ENCODE results near the gene RAD51D.

Gene RAD51D

DNA sequence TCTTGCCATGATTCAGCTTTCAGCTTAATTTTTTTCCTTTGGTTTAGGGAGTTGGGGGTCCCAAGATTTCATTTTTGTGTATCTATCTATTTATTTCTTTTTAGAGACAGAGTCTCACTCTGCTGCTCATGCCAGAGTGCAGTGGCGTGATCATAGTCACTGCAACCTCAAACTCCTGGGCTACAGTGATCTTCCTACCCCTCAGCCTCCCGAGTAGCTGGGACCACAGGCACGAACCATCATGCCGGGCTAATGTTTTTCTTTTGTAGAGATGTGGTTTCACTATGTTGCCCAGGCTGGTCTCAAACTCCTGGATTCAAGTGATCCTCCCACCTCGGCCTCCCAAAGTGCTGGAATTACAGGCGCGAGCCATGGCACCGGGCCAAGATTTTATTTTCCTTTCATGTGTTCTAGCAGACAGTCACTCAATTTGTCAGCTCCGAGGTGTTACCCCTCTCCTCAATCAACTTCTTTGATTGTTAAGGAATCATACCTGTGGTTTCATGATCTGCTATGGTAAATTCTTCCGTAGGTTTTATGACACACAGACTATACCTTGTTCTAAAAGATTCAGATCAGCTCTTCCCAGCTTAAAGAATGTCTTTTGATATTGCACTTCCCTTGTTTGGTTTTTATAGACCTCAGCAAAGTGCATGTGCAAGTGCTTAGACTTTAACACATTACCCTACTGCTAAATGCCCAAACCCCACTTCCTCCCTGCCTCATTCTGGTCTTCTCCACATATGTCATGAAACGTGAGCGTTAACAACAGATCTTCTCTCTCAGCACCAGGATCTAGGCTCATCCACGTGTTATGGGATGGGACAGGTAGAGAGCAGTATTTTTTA, 40.9 kb upstream of the RAD51D start:
- H3K36me3 ChIP-seq (replicated peaks; ENCODE audit: low read depth, low read length): no peaks in the 10 kb centered on the region
- TF ChIP-seq, protein P1, sequence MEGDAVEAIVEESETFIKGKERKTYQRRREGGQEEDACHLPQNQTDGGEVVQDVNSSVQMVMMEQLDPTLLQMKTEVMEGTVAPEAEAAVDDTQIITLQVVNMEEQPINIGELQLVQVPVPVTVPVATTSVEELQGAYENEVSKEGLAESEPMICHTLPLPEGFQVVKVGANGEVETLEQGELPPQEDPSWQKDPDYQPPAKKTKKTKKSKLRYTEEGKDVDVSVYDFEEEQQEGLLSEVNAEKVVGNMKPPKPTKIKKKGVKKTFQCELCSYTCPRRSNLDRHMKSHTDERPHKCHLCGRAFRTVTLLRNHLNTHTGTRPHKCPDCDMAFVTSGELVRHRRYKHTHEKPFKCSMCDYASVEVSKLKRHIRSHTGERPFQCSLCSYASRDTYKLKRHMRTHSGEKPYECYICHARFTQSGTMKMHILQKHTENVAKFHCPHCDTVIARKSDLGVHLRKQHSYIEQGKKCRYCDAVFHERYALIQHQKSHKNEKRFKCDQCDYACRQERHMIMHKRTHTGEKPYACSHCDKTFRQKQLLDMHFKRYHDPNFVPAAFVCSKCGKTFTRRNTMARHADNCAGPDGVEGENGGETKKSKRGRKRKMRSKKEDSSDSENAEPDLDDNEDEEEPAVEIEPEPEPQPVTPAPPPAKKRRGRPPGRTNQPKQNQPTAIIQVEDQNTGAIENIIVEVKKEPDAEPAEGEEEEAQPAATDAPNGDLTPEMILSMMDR (IDR thresholded peaks at IDR 0.05; ENCODE audit: low read depth, low read length): no peak
- no peak for TF ChIP-seq EZH2phosphoT487 (IDR thresholded peaks at IDR 0.05; ENCODE audit: low read depth)
- H3K79me2 ChIP-seq (ENCODE audit: low read length): no peaks in the 10 kb centered on the region
- H3K4me2 ChIP-seq (ENCODE audit: low read length): no peak overlapping the region
- peaks cover 16% of the 10 kb centered on the region for H3K27me3 ChIP-seq (ENCODE audit: low read depth, low read length)
- H2AFZ ChIP-seq (ENCODE audit: low read depth, low read length): no peak overlapping the region
- no peaks in the 10 kb centered on the region for H3K4me1 ChIP-seq (ENCODE audit: low read length)
- no peaks in the 10 kb centered on the region for H3K9me3 ChIP-seq (ENCODE audit: insufficient read depth, low read length)
- H3K27ac ChIP-seq (ENCODE audit: low read length): no peak overlapping the region
- no peak overlapping the region for H3K4me3 ChIP-seq (ENCODE audit: low read length)
- no peaks in the 10 kb centered on the region for H4K20me1 ChIP-seq (ENCODE audit: insufficient read depth, low read length)
- H3K9ac ChIP-seq (ENCODE audit: low read length): no peak overlapping the region

DNA sequence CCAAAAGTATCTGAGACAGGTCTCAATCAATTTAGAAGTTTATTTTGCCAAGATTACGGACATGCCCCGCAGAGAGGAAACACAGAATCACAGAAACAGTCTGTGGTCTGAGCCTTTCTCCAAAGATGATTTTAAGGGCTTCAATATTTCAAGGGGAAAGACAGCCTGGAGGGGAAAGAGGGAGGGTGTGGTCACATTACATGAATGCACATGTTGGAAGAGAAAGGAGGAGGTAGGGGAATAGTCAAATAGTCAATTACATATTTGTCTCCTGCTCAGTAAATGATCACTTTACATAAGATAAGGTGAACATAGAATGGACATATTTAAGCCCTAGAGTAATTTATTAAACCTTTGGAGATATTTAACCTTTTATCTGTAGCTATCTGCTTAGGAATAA, 40.3 kb upstream of the RAD51D start:
- Histone ChIP-seq H3K79me2 (ENCODE audit: low read length) (no peaks in the 10 kb centered on the region), H2AFZ (ENCODE audit: low read depth, low read length) (no peak overlapping the region), H3K27me3 (ENCODE audit: low read depth, low read length) (peaks cover 16% of the 10 kb centered on the region), H4K20me1 (ENCODE audit: insufficient read depth, low read length) (no peaks in the 10 kb centered on the region), H3K9me3 (ENCODE audit: insufficient read depth, low read length) (no peaks in the 10 kb centered on the region), H3K4me1 (ENCODE audit: low read length) (no peaks in the 10 kb centered on the region), H3K4me2 (ENCODE audit: low read length) (no peak overlapping the region), H3K9ac (ENCODE audit: low read length) (no peak overlapping the region), H3K27ac (ENCODE audit: low read length) (no peak overlapping the region), H3K4me3 (ENCODE audit: low read length) (no peak overlapping the region), H3K36me3 (replicated peaks; ENCODE audit: low read depth, low read length) (no peaks in the 10 kb centered on the region)
- TF ChIP-seq EZH2phosphoT487 (IDR thresholded peaks at IDR 0.05; ENCODE audit: low read depth): no peak
- TF ChIP-seq, protein P1 (IDR thresholded peaks at IDR 0.05; ENCODE audit: low read depth, low read length): no peak

DNA sequence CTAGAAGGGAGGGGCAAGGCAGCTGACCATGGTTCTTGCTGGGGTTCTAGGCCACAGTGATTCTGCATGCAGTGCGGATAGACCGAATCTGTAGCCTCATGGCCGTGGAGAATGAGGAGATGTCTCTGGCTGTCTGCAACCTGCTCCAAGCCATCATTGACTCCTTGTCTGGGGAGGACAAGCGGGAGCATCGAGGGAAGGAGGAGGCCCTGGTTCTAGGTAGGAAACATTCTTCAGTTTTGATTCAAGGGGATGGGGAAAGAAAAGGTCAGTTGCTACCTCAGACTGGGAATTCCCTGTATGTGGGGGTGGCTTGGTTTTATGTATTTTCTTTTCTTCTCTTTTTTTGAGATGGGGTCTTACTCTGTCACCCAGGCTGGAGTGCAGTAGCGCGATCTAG, 35.6 kb upstream of the RAD51D start:
- no peak for TF ChIP-seq EZH2phosphoT487 (IDR thresholded peaks at IDR 0.05; ENCODE audit: low read depth)
- TF ChIP-seq, protein P1 (IDR thresholded peaks at IDR 0.05; ENCODE audit: low read depth, low read length): no peak
- H3K9ac ChIP-seq (ENCODE audit: low read length): no peak overlapping the region
- H2AFZ ChIP-seq (ENCODE audit: low read depth, low read length): no peak overlapping the region
- no peak overlapping the region for H3K4me2 ChIP-seq (ENCODE audit: low read length)
- no peaks in the 10 kb centered on the region; the same call in none of the 2 replicates for H3K27me3 ChIP-seq (ENCODE audit: low read depth, low read length)
- no peaks in the 10 kb centered on the region for H4K20me1 ChIP-seq (ENCODE audit: insufficient read depth, low read length)
- no peak overlapping the region for H3K27ac ChIP-seq (ENCODE audit: low read length)
- no peaks in the 10 kb centered on the region for H3K79me2 ChIP-seq (ENCODE audit: low read length)
- no peaks in the 10 kb centered on the region for H3K4me1 ChIP-seq (ENCODE audit: low read length)
- H3K36me3 ChIP-seq (replicated peaks; ENCODE audit: low read depth, low read length): no peaks in the 10 kb centered on the region
- H3K9me3 ChIP-seq (ENCODE audit: insufficient read depth, low read length): no peaks in the 10 kb centered on the region
- no peak overlapping the region for H3K4me3 ChIP-seq (ENCODE audit: low read length)

DNA sequence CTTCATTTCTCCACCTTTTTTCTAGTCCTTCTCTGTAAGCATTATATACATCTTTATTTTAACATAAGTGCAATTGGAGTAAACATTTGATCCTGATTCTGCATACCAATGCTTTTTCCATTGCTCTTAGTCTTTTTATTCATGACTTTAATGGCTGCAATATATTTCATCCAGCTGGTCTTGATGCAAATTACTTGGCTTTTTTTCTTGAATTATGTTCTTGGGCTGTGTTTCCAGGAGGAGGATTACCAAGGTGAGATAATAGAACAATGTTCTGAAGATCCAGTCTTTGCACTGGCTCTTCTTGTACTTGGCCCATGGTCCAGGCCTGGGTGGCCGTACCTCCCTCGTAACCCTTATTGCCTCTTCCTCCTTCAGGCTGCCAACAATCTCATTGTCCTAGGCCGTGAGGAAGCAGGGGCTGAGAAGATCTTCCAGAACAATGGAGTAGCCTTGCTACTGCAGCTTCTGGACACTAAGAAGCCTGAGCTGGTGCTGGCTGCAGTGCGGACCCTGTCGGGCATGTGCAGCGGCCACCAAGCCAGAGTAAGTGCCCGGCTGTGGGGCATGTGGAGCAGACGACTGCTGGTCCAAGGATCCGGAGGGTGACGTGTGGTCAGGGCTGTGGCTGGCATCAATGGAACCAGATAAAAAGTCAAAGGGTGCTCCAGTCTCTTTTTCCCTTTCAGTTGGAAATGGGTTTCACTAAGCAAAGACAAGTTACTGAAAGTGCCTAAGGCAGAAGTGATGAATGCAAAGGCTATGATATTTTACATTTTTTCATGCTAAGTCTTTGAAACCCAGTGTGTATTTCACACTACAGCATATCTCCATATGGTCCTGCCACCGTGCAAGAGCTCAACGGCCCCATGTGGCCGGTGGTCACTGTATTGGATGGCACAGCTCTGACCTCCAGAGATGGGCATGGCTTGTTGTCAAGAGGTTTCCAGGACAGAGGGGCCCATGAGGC, 34.8 kb upstream of the RAD51D start:
- no peaks in the 10 kb centered on the region; the same call in 1 of the 2 replicates for H3K27me3 ChIP-seq (ENCODE audit: low read depth, low read length)
- H3K4me1 ChIP-seq (ENCODE audit: low read length): no peaks in the 10 kb centered on the region

More for the DNA sequence above, 34.8 kb upstream of the RAD51D start:
- Histone ChIP-seq H3K27ac (ENCODE audit: low read length) (no peak overlapping the region), H4K20me1 (ENCODE audit: insufficient read depth, low read length) (no peaks in the 10 kb centered on the region), H3K9ac (ENCODE audit: low read length) (no peak overlapping the region), H3K4me3 (ENCODE audit: low read length) (no peak overlapping the region), H3K9me3 (ENCODE audit: insufficient read depth, low read length) (no peaks in the 10 kb centered on the region), H2AFZ (ENCODE audit: low read depth, low read length) (no peak overlapping the region), H3K36me3 (replicated peaks; ENCODE audit: low read depth, low read length) (no peaks in the 10 kb centered on the region), H3K4me2 (ENCODE audit: low read length) (no peak overlapping the region), H3K79me2 (ENCODE audit: low read length) (no peaks in the 10 kb centered on the region)
- no peak for TF ChIP-seq EZH2phosphoT487 (IDR thresholded peaks at IDR 0.05; ENCODE audit: low read depth)
- TF ChIP-seq, protein P1 (IDR thresholded peaks at IDR 0.05; ENCODE audit: low read depth, low read length): no peak

Measured in OCI-LY3 (cell line).